Type B pancreatic cell (in vitro differentiated cells): ENCODE data around the gene HLA-DOA. TPM values are rescaled to one million over a fixed set of nuclear protein-coding genes. Genes with fewer than 3 reads are reported as not detected.

Experiments
- DNase-seq: peaks from one replicate; pipeline ENCODE4 v3.0.0; 2021; ENCODE audit warnings: mixed read lengths; ENCODE audit not compliant: unreplicated experiment; ENCODE audit errors: extremely low spot score
- H3K27ac Mint-ChIP-seq: 2 replicates; pipeline ENCODE4 v1.8.0; 2021; ENCODE audit warnings: mild to moderate bottlenecking, mixed read lengths
- H3K27me3 Mint-ChIP-seq: 2 replicates; pipeline ENCODE4 v1.8.0; 2021; ENCODE audit warnings: mixed read lengths
- H3K36me3 Mint-ChIP-seq: 2 replicates; pipeline ENCODE4 v1.8.0; 2021; ENCODE audit warnings: mixed read lengths
- H3K4me1 Mint-ChIP-seq: one replicate; pipeline ENCODE4 v1.8.0; 2021; ENCODE audit warnings: mixed read lengths; ENCODE audit not compliant: unreplicated experiment
- H3K4me3 Mint-ChIP-seq: 2 replicates; pipeline ENCODE4 v1.8.0; 2021; ENCODE audit warnings: mild to moderate bottlenecking, mixed read lengths
- H3K9me3 Mint-ChIP-seq: 2 replicates; pipeline ENCODE4 v1.8.0; 2021; ENCODE audit warnings: mixed read lengths
- CTCF ChIP-seq: fragments of 200-600 bp; sonication (generic); conservative IDR thresholded peaks from 2 replicates; pipeline ENCODE4 v1.5.0; 2021; ENCODE audit warnings: antibody characterized with exemption, mild to moderate bottlenecking
- total RNA-seq: library from RNA; stranded (reverse); gene quantifications from 2 replicates; pipeline ENCODE4 v1.2.1, GENCODE V29; 2021; ENCODE audit warnings: low replicate concordance

Gene HLA-DOA
- total RNA-seq, 1 donor from 2014 or later, result 2.5 TPM

- H3K4me1 Mint-ChIP-seq, result peaks cover 12% of the 10 kb centered on the region
- H3K4me3 Mint-ChIP-seq, result no peak overlapping the region
- no peaks in the 10 kb centered on the region for H3K9me3 Mint-ChIP-seq
- peaks cover 64% of the 10 kb centered on the region for H3K27me3 Mint-ChIP-seq
- no peaks in the 10 kb centered on the region for H3K36me3 Mint-ChIP-seq
- H3K27ac Mint-ChIP-seq, result no peak overlapping the region
- no peak for DNase-seq
- no peak for TF ChIP-seq CTCF
Observed at GRCh38 chr6:33015798-33016197, 6.4 kb upstream of the HLA-DOA start.

DNA sequence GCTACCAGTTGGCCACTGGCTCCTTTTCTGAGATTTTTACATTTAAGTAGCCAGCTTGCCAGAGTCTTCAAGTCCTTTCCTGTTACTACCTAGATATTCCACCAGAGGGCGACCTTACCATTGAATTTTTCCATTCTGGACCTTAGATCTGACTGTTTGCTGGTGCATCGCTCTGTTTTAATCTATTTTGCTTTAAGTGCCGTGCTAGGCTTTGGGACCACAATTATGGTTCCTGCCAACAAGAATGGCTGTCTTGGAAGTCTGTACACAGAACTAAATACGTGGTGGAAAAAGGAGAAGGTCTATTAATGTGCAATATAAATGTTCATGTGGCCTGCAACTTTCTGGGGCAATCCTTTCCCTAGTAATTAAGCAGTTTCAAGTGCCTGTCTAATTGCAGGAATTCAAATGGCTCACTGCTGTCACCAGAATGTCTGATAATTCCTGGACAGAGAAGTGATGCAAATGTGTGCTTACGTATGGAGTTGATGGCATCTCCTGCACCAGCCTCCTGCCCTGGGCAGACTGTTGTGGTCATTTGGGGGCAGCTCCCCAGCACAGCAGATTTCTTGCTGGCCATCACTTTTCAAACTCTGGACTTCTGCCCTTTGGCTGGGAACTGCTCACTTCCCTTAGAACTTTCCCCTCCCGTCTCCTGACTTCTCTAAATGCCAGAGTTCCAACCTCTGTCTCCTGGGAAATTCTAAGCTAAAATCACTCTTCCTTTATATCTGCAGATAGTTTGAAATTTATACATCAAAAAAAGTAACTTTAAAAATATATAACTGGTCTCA lies 5.6 kb upstream of the HLA-DOA start:
- H3K36me3 Mint-ChIP-seq, result no peaks in the 10 kb centered on the region
- peaks cover 61% of the 10 kb centered on the region for H3K27me3 Mint-ChIP-seq
- H3K9me3 Mint-ChIP-seq, result no peaks in the 10 kb centered on the region
- H3K4me3 Mint-ChIP-seq, result no peak overlapping the region
- no peak for DNase-seq
- H3K4me1 Mint-ChIP-seq, result peaks cover 12% of the 10 kb centered on the region
- peak; percentile 91 for TF ChIP-seq CTCF
- H3K27ac Mint-ChIP-seq, result no peak overlapping the region

- Mint-ChIP-seq H3K9me3 (no peaks in the 10 kb centered on the region), H3K4me1 (peaks cover 20% of the 10 kb centered on the region), H3K27me3 (peaks cover 60% of the 10 kb centered on the region), H3K27ac (no peak overlapping the region), H3K4me3 (no peak overlapping the region), H3K36me3 (no peaks in the 10 kb centered on the region)
- DNase-seq, result no peak
- TF ChIP-seq CTCF, result no peak
Observed at GRCh38 chr6:33013608-33014007, 4.2 kb upstream of the HLA-DOA start.

DNA sequence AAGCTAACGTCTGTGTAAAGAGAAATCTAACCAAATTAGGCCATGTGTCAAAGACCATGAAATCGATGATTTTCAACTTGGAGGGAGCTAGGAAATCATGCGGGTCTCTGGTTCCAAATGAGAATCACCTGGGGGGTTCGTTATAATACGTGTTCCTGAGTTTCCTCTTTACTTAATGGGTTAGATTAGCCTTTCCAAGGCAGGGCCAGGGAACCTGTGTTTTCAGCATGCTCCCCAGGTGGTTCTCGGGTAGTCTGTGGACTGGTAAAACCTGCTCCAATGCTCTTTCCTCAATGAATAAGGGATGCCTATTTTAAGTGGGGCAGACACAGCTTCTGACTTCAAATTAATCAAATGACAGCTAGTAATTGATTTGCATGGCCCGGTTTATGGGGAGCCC lies 965 bp upstream of the HLA-DOA start:
- Mint-ChIP-seq H3K27me3 (peaks cover 48% of the 10 kb centered on the region), H3K36me3 (no peaks in the 10 kb centered on the region), H3K9me3 (no peaks in the 10 kb centered on the region), H3K4me1 (peaks cover 14% of the 10 kb centered on the region), H3K4me3 (no peak overlapping the region), H3K27ac (no peak overlapping the region)
- no peak for DNase-seq
- TF ChIP-seq CTCF, result no peak

- Mint-ChIP-seq H3K27me3 (peaks cover 51% of the 10 kb centered on the region), H3K4me3 (no peak overlapping the region)
Observed at GRCh38 chr6:33007831-33008400, 1.5 kb downstream of the HLA-DOA start.

More at GRCh38 chr6:33007831-33008400, 1.5 kb downstream of the HLA-DOA start:
- DNase-seq, result no peak
- no peak for TF ChIP-seq CTCF
- no peaks in the 10 kb centered on the region for H3K9me3 Mint-ChIP-seq
- H3K36me3 Mint-ChIP-seq, result no peaks in the 10 kb centered on the region
- no peak overlapping the region for H3K27ac Mint-ChIP-seq
- H3K4me1 Mint-ChIP-seq, result peaks cover 9% of the 10 kb centered on the region
